GM19372 (cell line): ENCODE data around the gene ITGA4.

ENCODE experiments used
- ATAC-seq: cut with Tn5 transposase; IDR thresholded peaks from one replicate; pipeline ENCODE4 v1.9.1; 2021; ENCODE audit warnings: mild to moderate bottlenecking, low read depth, moderate library complexity; ENCODE audit not compliant: unreplicated experiment

The ITGA4 gene

DNA sequence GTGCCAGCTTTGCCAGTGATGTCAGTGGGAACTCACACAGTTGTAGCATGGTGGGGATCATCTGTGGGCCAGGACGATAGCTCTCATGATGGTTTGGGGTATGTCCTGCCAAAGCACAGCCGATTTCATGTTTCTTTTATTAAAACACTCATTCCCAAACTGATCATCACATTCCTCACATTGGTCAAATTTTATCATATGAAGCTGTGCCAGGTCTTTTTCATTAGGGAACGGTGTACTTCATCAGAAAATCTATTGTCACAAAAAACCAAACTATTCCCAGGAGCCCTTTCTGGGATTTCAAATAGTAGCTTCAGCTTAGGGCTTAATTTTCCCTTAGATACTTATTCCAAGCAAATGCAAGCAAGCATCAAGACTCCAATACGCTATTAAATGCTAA is 42.0 kb downstream of the ITGA4 start:
- ATAC-seq = no peak

DNA sequence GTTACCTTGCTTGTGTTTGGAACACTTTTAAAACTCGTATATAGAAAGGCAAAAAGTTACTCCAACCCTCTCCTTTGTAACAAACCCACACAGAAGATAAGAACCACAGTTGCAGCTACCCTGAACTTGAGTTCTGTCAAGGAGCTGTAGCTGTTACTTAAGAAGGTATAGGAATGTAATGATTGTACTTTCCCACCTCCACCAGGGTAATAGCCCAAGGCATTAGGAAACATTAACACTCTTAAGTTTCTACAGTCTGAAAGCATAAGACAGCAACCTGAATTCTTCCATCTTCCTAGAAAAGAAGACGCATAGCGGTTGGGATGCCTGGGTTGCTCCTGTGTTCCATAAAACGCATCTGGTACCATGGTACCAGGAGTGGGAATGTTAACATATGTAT is 43.0 kb downstream of the ITGA4 start:
- ATAC-seq = no peak

DNA sequence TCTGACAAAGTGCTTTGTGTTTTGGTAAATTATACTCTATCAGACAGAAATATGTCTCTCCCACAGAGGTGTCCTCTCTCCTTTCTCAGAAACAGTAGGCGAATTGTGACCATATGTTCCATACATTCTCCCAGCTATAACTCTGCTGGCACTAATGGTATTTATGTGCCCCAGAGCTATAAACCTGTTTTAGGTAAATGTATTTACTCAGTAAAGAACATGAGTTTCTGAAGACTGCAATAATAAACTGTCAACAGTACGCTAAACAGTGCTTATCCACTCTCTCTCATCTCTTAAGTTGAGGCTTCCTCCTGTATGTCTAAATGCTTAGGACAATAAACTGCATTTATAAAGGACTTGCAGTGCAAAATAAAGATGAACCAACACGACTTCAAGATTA is 58.5 kb downstream of the ITGA4 start:
- no peak for ATAC-seq

- ATAC-seq = no peak
Measured at GRCh38 chr2:181516992-181517391, 59.8 kb downstream of the ITGA4 start.

DNA sequence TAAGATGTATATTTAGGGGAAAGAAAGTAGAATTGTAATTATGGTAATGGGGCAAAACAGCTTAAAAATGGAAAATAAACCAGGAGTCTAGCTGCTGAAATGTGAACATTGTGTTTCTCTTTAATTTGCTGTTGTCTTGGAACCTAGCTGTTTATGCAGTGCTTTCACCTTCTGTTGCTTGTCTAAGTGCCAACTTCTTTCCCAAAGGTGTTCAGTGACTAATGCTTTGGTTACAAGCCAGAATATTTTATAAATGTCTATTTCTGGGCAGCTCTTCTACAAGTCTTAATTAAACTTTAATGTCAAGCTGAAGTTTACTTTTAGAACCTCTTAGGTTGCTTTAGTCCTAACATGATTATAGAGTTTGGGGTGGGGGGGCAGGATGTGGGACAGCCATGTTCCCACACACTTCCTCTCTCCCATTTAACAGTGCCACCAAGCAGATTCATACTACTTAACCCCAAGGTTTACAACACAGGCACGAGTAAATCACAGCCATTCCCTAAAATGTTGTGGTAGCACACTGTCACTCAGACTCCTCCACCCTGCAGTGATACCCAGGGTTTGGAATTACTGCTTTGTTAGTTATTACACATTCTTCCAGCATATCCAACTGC is 60.6 kb downstream of the ITGA4 start:
- ATAC-seq = no peak

- no peak for ATAC-seq
Measured at GRCh38 chr2:181520253-181520652, 63.1 kb downstream of the ITGA4 start.

- no peak for ATAC-seq
Measured at GRCh38 chr2:181523756-181524155, 66.6 kb downstream of the ITGA4 start.

GRCh38 chr2:181526014-181526413 is 68.8 kb downstream of the ITGA4 start:
- ATAC-seq = no peak

- no peak for ATAC-seq
Measured at GRCh38 chr2:181527058-181527457, 69.9 kb downstream of the ITGA4 start.

GRCh38 chr2:181528441-181528840 is 71.3 kb downstream of the ITGA4 start:
- ATAC-seq = no peak

- no peak for ATAC-seq
Measured at GRCh38 chr2:181536730-181537129, 79.5 kb downstream of the ITGA4 start.

DNA sequence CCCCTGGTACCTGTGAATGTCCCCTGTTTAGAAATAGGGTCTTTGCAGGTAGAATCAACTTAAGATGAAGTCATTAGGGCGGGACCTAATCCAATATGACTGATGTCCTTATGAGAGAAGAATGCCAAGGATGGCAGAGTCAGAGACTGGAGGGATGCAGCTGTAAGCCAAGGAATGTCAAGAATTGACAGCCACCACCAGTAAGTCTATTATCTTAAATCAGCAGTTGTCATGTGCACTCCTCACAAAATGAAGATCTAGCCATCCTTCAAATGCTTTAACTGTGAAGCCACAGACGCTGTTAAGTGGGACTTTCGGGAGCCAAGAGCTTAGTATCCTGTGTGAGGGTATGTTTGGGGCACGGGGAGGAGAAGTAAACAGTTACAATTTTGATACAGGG is 83.2 kb downstream of the ITGA4 start:
- ATAC-seq = no peak

DNA sequence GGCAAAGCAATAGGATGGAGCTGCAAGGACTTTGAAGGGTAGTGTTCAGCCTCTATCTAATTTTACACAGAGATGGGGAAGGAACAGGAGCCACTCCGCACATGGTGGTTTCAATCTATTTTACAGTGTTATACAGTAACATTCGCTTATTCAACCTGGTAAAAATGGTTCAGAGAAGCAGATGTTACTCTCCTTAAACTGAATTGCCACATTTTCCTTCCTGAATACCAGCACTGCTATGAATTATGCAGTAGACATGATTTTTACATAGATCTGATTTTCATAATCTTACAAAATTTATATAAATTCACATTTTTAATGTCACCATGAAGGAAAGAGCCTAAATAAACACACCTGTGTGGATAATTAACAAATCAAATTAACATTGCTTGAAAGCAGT is 85.0 kb downstream of the ITGA4 start:
- no peak for ATAC-seq

- ATAC-seq = no peak
Measured at GRCh38 chr2:181546086-181546485, 88.9 kb downstream of the ITGA4 start.

DNA sequence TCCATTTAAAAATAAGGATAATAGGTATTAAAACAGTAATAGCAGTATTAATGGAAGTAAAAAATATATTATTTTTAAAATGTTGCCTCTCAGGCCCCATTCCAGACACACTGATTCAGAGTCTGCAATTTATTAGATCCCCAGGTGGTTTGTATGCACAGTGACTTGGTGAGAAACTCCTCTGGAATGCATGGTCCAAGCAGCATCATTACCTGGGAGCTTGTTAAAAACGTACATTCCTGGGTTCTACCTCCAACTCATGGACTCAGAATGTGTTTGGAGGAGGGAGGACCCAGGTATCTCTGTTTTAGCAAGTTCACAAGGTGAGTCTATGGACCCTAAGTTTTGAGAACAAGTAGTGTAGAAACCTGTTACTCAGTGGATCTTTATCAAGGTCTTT is 95.6 kb downstream of the ITGA4 start:
- ATAC-seq = no peak

DNA sequence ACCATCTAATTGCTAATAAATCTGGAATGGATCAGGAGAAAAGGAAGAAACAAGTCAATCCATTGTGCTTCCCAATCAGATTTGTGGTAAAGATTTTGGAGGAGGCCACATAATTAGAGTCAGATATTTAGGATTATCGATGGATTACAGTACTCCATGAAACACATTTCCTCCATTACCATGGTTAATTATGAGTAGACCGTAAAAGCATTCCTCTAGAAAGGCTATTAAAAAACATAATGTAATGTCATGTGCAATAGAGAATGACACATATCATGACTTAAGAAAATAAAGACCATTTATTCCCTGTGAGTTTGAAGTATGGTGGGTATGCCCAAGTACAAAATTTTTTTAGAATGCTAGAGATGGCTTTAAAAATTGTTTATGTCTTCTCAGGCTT is 96.1 kb downstream of the ITGA4 start:
- ATAC-seq = no peak

DNA sequence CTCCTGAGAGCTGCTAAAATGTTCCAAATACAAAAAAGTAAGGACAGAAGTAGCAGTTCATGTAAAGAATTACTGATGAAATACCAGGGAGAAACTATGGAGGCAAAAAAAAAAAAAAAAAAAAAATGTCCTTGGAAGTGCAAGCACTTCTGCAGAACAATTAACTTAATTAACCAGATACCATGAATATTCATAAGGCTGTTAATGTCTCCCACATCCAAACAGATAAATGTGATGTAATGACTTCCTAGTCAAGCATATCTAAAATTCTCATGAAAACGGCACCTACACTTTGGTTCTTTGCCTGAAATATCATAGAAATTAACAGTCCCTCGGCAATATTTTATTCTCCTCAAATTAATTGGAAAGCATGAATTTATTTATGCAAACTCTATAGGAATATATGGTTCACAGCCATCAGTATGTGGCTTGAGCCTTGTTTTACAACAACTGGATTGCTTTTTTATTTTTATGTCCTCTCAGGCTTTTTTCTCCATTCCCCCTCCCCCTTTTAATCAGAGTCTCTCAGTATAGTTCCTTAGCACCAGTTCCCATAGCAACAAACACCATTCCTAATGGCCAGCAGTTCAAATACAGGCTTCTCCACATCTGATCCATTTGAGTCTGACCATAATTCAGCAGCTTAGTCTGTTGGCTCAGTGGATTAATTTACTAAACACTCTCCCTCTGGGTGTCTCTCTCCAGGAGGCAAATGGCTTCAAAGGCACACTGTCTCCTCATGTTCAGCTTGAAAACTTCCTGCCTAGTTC is 97.1 kb downstream of the ITGA4 start:
- no peak for ATAC-seq

DNA sequence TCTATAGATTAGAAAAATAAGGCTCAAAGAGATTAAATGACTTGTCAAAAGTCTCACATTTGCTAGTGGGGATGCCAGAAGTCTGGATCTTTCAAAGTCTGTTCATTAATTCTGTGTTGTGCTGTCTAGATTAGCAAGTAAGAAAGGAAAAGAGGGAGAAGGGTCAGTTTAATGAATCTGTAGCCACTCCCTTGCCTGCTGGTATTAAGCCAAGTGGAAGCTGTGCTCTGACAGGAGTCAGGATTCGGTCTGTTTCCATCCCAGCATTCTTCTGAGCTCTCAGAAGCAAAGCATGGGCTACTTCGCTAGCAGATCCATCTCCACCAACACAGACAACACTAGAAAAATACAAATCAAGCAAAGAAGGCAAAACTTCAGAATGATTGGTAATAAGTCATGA is 101.2 kb downstream of the ITGA4 start:
- ATAC-seq = no peak

- no peak for ATAC-seq
Measured at GRCh38 chr2:181563101-181563692, 106.0 kb downstream of the ITGA4 start.

- no peak for ATAC-seq
Measured at GRCh38 chr2:181566334-181567032, 109.3 kb downstream of the ITGA4 start.

- no peak for ATAC-seq
Measured at GRCh38 chr2:181570059-181570458, 112.9 kb downstream of the ITGA4 start.
